ENCODE results near the gene BTBD1. TPM values are rescaled to one million over a fixed set of nuclear protein-coding genes. Genes with fewer than 3 reads are reported as not detected.

BTBD1 gene
- polyA plus RNA-seq, 2 donors: 6.8 to 18.1 TPM

- Histone ChIP-seq H3K4me3 (ENCODE audit: low read depth in 1 of 2, low read length in 2 of 2) (no peak overlapping the region), H3K4me1 (ENCODE audit: control insufficient read depth in 2 of 2, insufficient read depth in 2 of 2, low read length in 1 of 2) (no peaks in the 10 kb centered on the region), H3K27me3 (ENCODE audit: control insufficient read depth in 1 of 2, insufficient read depth in 2 of 2, low read length in 2 of 2) (no peaks in the 10 kb centered on the region), H3K9me3 (ENCODE audit: control insufficient read depth in 2 of 2, insufficient read depth in 1 of 2, low read depth in 1 of 2, low read length in 1 of 2) (no peaks in the 10 kb centered on the region), H3K27ac (ENCODE audit: low read depth in 2 of 2, low read length in 1 of 2) (no peak overlapping the region), H3K36me3 (ENCODE audit: control insufficient read depth in 2 of 2, insufficient read depth in 2 of 2, low read length in 1 of 2) (no peaks in the 10 kb centered on the region)
- WGBS, 2 donors: 81 to 84% methylated on average over 7 of the region's 7 CpGs
Observed at GRCh38 chr15:82969353-82969752, 97.7 kb downstream of the BTBD1 start.

- WGBS, 2 donors: 86 to 91% methylated on average over 4 of the region's 4 CpGs
- no peak overlapping the region for H3K27ac ChIP-seq (ENCODE audit: low read depth in 2 of 2, low read length in 1 of 2)
Observed at GRCh38 chr15:82968066-82968465, 99.0 kb downstream of the BTBD1 start.

GRCh38 chr15:82966671-82967071, 100.4 kb downstream of the BTBD1 start:
- H3K27me3 ChIP-seq (ENCODE audit: control insufficient read depth in 1 of 2, insufficient read depth in 2 of 2, low read length in 2 of 2): no peaks in the 10 kb centered on the region
- no peaks in the 10 kb centered on the region for H3K36me3 ChIP-seq (ENCODE audit: control insufficient read depth in 2 of 2, insufficient read depth in 2 of 2, low read length in 1 of 2)
- no peak overlapping the region for H3K27ac ChIP-seq (ENCODE audit: low read depth in 2 of 2, low read length in 1 of 2)
- H3K9me3 ChIP-seq (ENCODE audit: control insufficient read depth in 2 of 2, insufficient read depth in 1 of 2, low read depth in 1 of 2, low read length in 1 of 2): no peaks in the 10 kb centered on the region
- no peaks in the 10 kb centered on the region for H3K4me1 ChIP-seq (ENCODE audit: control insufficient read depth in 2 of 2, insufficient read depth in 2 of 2, low read length in 1 of 2)
- no peak overlapping the region for H3K4me3 ChIP-seq (ENCODE audit: low read depth in 1 of 2, low read length in 2 of 2)
- WGBS, 2 donors: 65 to 66% methylated on average over 4 of the region's 4 CpGs

More at GRCh38 chr15:82968066-82968465, 99.0 kb downstream of the BTBD1 start:
- Histone ChIP-seq H3K9me3 (ENCODE audit: control insufficient read depth in 2 of 2, insufficient read depth in 1 of 2, low read depth in 1 of 2, low read length in 1 of 2) (no peaks in the 10 kb centered on the region), H3K4me1 (ENCODE audit: control insufficient read depth in 2 of 2, insufficient read depth in 2 of 2, low read length in 1 of 2) (no peaks in the 10 kb centered on the region), H3K36me3 (ENCODE audit: control insufficient read depth in 2 of 2, insufficient read depth in 2 of 2, low read length in 1 of 2) (no peaks in the 10 kb centered on the region), H3K27me3 (ENCODE audit: control insufficient read depth in 1 of 2, insufficient read depth in 2 of 2, low read length in 2 of 2) (no peaks in the 10 kb centered on the region), H3K4me3 (ENCODE audit: low read depth in 1 of 2, low read length in 2 of 2) (no peak overlapping the region)

Other genes with a start within 250 kb of the BTBD1 start
- gene HOMER2, start 114.5 kb downstream of the BTBD1 start, polyA plus RNA-seq: 10 to 100 TPM; 13.8 to 23.0 TPM
- gene RAMAC, start 81.0 kb downstream of the BTBD1 start, polyA plus RNA-seq: 10 to 100 TPM; 26.3 to 28.2 TPM
- 10 to 100 TPM; 17.0 to 19.5 TPM for gene C15orf40, start 55.6 kb downstream of the BTBD1 start, polyA plus RNA-seq
- gene TM6SF1, start 40.4 kb upstream of the BTBD1 start, polyA plus RNA-seq: 1 to 10 TPM in 1 of 2 donors, under 1 TPM in 1; 0.75 to 1.1 TPM
- gene HDGFL3, start 140.6 kb upstream of the BTBD1 start, polyA plus RNA-seq: 1 to 10 TPM; 3.4 to 6.3 TPM
- gene BNC1, start 217.4 kb upstream of the BTBD1 start, polyA plus RNA-seq: 1 to 10 TPM; 7.1 to 7.6 TPM